Endothelial cell of umbilical vein (primary cell): Measurements from ENCODE around the gene YY2. TPM values are rescaled to one million over a fixed set of nuclear protein-coding genes. Genes with fewer than 3 reads are reported as not detected.

Experiments used
- BruUV-seq: library from RNA; stranded (reverse); fragments of 400-500 nt; replicated peaks from 2 replicates; lab custom pipeline; 2021; lab: Mats Ljungman, UMichigan
- CTCF ChIA-PET: fragments of 300-600, 350-600 bp; sonication (Branson Sonifier 250); formaldehyde crosslinking; loops from one replicate; lab custom pipeline; 2021; ENCODE audit warnings: antibody characterized with exemption, inconsistent platforms; lab: Charles Lee
- POLR2A ChIA-PET: fragments of 300-600, 350-600 bp; sonication (Branson Sonifier 250); formaldehyde crosslinking; loops from one replicate; lab custom pipeline; 2021; ENCODE audit warnings: antibody characterized with exemption, inconsistent platforms; lab: Charles Lee
- DNase-seq: peaks from one replicate; pipeline ENCODE4 v3.0.0-alpha.2; 2011; ENCODE audit warnings: low read depth, low spot score
- FAIRE-seq: peaks from 2 replicates; lab custom pipeline; 2011; peaks lifted over from hg19 to GRCh38; lab: Jason Lieb, UNC
- H2AFZ ChIP-seq: 2 replicates; pipeline ENCODE4 v1.6.0; 2012; ENCODE audit warnings: low read depth, low read length, control low read depth, inconsistent platforms
- H3K27ac ChIP-seq: 2 replicates; pipeline ENCODE4 v1.5.1; 2011; ENCODE audit warnings: low read depth, mild to moderate bottlenecking, control low read depth, low read length, moderate library complexity; ENCODE audit not compliant: insufficient read depth
- H3K27me3 ChIP-seq, 2 experiments: 2 replicates each; pipeline versions ENCODE4 v1.6.0 to v1.6.1; 2011; ENCODE audit warnings: low read length in 2 of 2, mixed read lengths in 1 of 2; ENCODE audit not compliant: control insufficient read depth in 2 of 2, insufficient read depth in 2 of 2
- H3K36me3 ChIP-seq, 2 experiments: 2 replicates in 1 of 2; 3 replicates in 1 of 2; pipeline ENCODE4 v1.5.1; 2011; ENCODE audit warnings: low read length in 2 of 2, mild to moderate bottlenecking in 1 of 2, moderate library complexity in 1 of 2; ENCODE audit not compliant: control insufficient read depth in 2 of 2, insufficient read depth in 2 of 2; ENCODE audit errors: extremely low read depth in 1 of 2
- H3K4me1 ChIP-seq: 3 replicates; pipeline ENCODE4 v1.5.1; 2011; ENCODE audit warnings: mild to moderate bottlenecking, low read length; ENCODE audit not compliant: control insufficient read depth, insufficient read depth; ENCODE audit errors: extremely low read depth
- H3K4me2 ChIP-seq: 2 replicates; pipeline ENCODE4 v1.6.1; 2011; ENCODE audit warnings: low read length, control low read depth, mixed read lengths; ENCODE audit not compliant: insufficient read depth
- H3K4me3 ChIP-seq, 3 experiments: fragments of 200-600 bp in 1 of 3; sonication (generic), shearing (Covaris generic) in 1 of 3; replicated peaks in 1 of 3; 2 replicates each; pipeline ENCODE4 v1.5.1; 2011 to 2016; ENCODE audit warnings: control low read depth in 3 of 3, low read length in 3 of 3, mild to moderate bottlenecking in 2 of 3, inconsistent platforms in 1 of 3, low read depth in 1 of 3, moderate library complexity in 1 of 3; ENCODE audit not compliant: insufficient read depth in 1 of 3
- H3K79me2 ChIP-seq: 2 replicates; pipeline ENCODE4 v1.6.0; 2012; ENCODE audit warnings: low read length, inconsistent platforms; ENCODE audit not compliant: control insufficient read depth, insufficient read depth
- H3K9ac ChIP-seq: replicated peaks from 2 replicates; pipeline ENCODE3; 2011; ENCODE audit warnings: low read length, control low read depth; ENCODE audit not compliant: insufficient read depth; ENCODE audit errors: extremely low read depth
- H3K9me1 ChIP-seq: replicated peaks from 3 replicates; pipeline ENCODE4 v1.6.0; 2011; ENCODE audit warnings: mild to moderate bottlenecking, low read length; ENCODE audit not compliant: control insufficient read depth, insufficient read depth; ENCODE audit errors: extremely low read depth
- H3K9me3 ChIP-seq: replicated peaks from 2 replicates; pipeline ENCODE4 v1.5.1; 2012; ENCODE audit warnings: low read length, inconsistent platforms; ENCODE audit not compliant: control insufficient read depth, insufficient read depth
- H4K20me1 ChIP-seq: replicated peaks from 2 replicates; pipeline ENCODE3; 2011; ENCODE audit warnings: mild to moderate bottlenecking, low read length; ENCODE audit not compliant: control insufficient read depth, insufficient read depth; ENCODE audit errors: extremely low read depth
- CTCF ChIP-seq, 2 donors: IDR thresholded peaks; 1 replicate in 1 of 2; 2 replicates in 1 of 2; pipeline ENCODE4 v1.5.1; 2011; ENCODE audit warnings: low read length in 2 of 2, mild to moderate bottlenecking in 2 of 2, moderate library complexity in 2 of 2, control low read depth in 1 of 2, inconsistent platforms in 1 of 2, low read depth in 1 of 2; ENCODE audit not compliant: insufficient read depth in 1 of 2; ENCODE audit errors: extremely low read depth in 1 of 2
- EZH2 ChIP-seq: IDR thresholded peaks from 2 replicates; pipeline ENCODE4 v1.6.1; 2012; ENCODE audit warnings: borderline replicate concordance, low read depth, mild to moderate bottlenecking, moderate library complexity, low read length, inconsistent platforms; ENCODE audit not compliant: severe bottlenecking
- FOS ChIP-seq: IDR thresholded peaks from 2 replicates; pipeline ENCODE4 v1.6.1; 2011; ENCODE audit warnings: mild to moderate bottlenecking, low read length, moderate library complexity, borderline replicate concordance; ENCODE audit not compliant: insufficient read depth
- GATA2 ChIP-seq: IDR thresholded peaks from 2 replicates; pipeline ENCODE4 v1.7.0; 2011; ENCODE audit warnings: low read depth, mild to moderate bottlenecking, moderate library complexity, mixed read lengths, low read length; ENCODE audit not compliant: insufficient read length, insufficient read depth
- JUN ChIP-seq: IDR thresholded peaks from 2 replicates; pipeline ENCODE4 v1.6.1; 2011; ENCODE audit warnings: borderline replicate concordance, low read depth; ENCODE audit not compliant: insufficient read length, insufficient read depth
- MAX ChIP-seq: IDR thresholded peaks from 2 replicates; pipeline ENCODE4 v1.6.1; 2011; ENCODE audit not compliant: insufficient read depth, insufficient read length
- MYC ChIP-seq: IDR thresholded peaks from one replicate; pipeline ENCODE4 v1.6.1; 2011; ENCODE audit warnings: mild to moderate bottlenecking, low read depth, low read length
- POLR2A ChIP-seq: IDR thresholded peaks from 2 replicates; pipeline ENCODE4 v1.6.1; 2012; ENCODE audit warnings: low read depth, mild to moderate bottlenecking, control low read depth, low read length
- POLR2AphosphoS5 ChIP-seq: IDR thresholded peaks from 2 replicates; pipeline ENCODE4 v1.6.1; 2012; ENCODE audit warnings: low read depth, mild to moderate bottlenecking, control low read depth, low read length, moderate library complexity; ENCODE audit not compliant: insufficient read depth
- dilution Hi-C: fragments of 300-500 bp; cut with MboI; formaldehyde crosslinking; loops from one replicate; pipeline ENCODE4 v1.15.0; 2019; ENCODE audit warnings: low sequenced_read_pairs; ENCODE audit not compliant: extremely low pct_ligation_motif_present
- intact Hi-C: fragments of 100-400 bp; cut with micrococcal nuclease; formaldehyde crosslinking; loops from one replicate; pipeline ENCODE4 v1.10.0; 2022
- polyA plus RNA-seq, 4 experiments: library from polyadenylated mRNA; depleted of rRNA in 3 of 4; stranded (reverse) in 3 of 4; unstranded in 1 of 4; fragments of >200 nt; gene quantifications; 2 replicates each; pipeline versions ENCODE4 v1.2.1 to v1.2.3, GENCODE V29; 2011 to 2012; ENCODE audit warnings: missing spikeins in 1 of 4
- total RNA-seq: library from RNA; stranded (reverse); gene quantifications from 2 replicates; pipeline ENCODE4 v1.2.3, GENCODE V29; 2021

Gene YY2
- total and polyA plus RNA-seq, 2 donors (not counting 3 experiments of a cell fraction or from before 2014, with no cell fraction given) = 0.86 to 3.0 TPM

- no peaks in the 10 kb centered on the region for H3K4me1 ChIP-seq
- H4K20me1 ChIP-seq = no peaks in the 10 kb centered on the region
- DNase-seq (no peak), FAIRE-seq (peak; percentile 33)
- ChIA-PET CTCF (no interaction called here), POLR2A (no interaction called here)
- dilution Hi-C loops (no loop called here), intact Hi-C loops (no loop called here)
- H3K9ac ChIP-seq = no peak overlapping the region
- H2AFZ ChIP-seq = no peak overlapping the region
- no peaks in the 10 kb centered on the region for H3K79me2 ChIP-seq
- no TSS peak for BruUV-seq
- no peaks in the 10 kb centered on the region for H3K27me3 ChIP-seq
- H3K4me2 ChIP-seq = no peak overlapping the region
- no peaks in the 10 kb centered on the region for H3K36me3 ChIP-seq
- no peak for TF ChIP-seq JUN
- TF ChIP-seq GATA2 = no peak
- no peak for TF ChIP-seq EZH2
- TF ChIP-seq CTCF (IDR thresholded peaks at IDR 0.05; ENCODE audit: extremely low read depth in 1 of 2, insufficient read depth in 1 of 2, low read depth in 1 of 2, low read length in 2 of 2) = no peak
- no peaks in the 10 kb centered on the region for H3K9me3 ChIP-seq
- H3K9me1 ChIP-seq = no peaks in the 10 kb centered on the region
- no peak overlapping the region for H3K27ac ChIP-seq
- no peak overlapping the region for H3K4me3 ChIP-seq
Observed at GRCh38 chrX:21905313-21905712, 49.5 kb downstream of the YY2 start.

- CTCF ChIA-PET = no interaction called here
- Histone ChIP-seq H3K27me3 (no peaks in the 10 kb centered on the region), H3K4me3 (no peak overlapping the region), H4K20me1 (no peaks in the 10 kb centered on the region), H3K9ac (no peak overlapping the region), H2AFZ (no peak overlapping the region), H3K27ac (no peak overlapping the region), H3K9me1 (no peaks in the 10 kb centered on the region), H3K4me2 (no peak overlapping the region), H3K9me3 (no peaks in the 10 kb centered on the region), H3K79me2 (no peaks in the 10 kb centered on the region), H3K36me3 (no peaks in the 10 kb centered on the region), H3K4me1 (no peaks in the 10 kb centered on the region)
- dilution Hi-C loops = no loop called here
- DNase-seq = no peak
- BruUV-seq = no TSS peak
- TF ChIP-seq CTCF (IDR thresholded peaks at IDR 0.05; ENCODE audit: extremely low read depth in 1 of 2, insufficient read depth in 1 of 2, low read depth in 1 of 2, low read length in 2 of 2) (no peak), MAX (no peak), POLR2AphosphoS5 (no peak), EZH2 (no peak), POLR2A (no peak), JUN (no peak), GATA2 (no peak), MYC (no peak), FOS (no peak)
- no peak for FAIRE-seq
- POLR2A ChIA-PET = no interaction called here
- intact Hi-C loops = no loop called here
Observed at GRCh38 chrX:21905953-21906352, 50.2 kb downstream of the YY2 start.
